Cardiac fibroblast (primary cell): ENCODE measurements around the gene RGPD4.

ENCODE experiments used
- DNase-seq, 2 donors: peaks; one replicate each; pipeline versions ENCODE4 v3.0.0 to v3.0.0-alpha.2; 2010; ENCODE audit warnings: low read depth in 2 of 2
- H3K4me3 ChIP-seq, 2 donors: replicated peaks in 1 of 2; 1 replicate in 1 of 2; 2 replicates in 1 of 2; pipeline ENCODE4 v1.5.1; 2011; ENCODE audit warnings: low read depth in 2 of 2, low read length in 2 of 2, mild to moderate bottlenecking in 2 of 2, moderate library complexity in 1 of 2
- CTCF ChIP-seq: IDR thresholded peaks from one replicate; pipeline ENCODE4 v1.5.1; 2011; ENCODE audit warnings: low read depth, mild to moderate bottlenecking, low read length, inconsistent platforms

RGPD4 gene

DNA sequence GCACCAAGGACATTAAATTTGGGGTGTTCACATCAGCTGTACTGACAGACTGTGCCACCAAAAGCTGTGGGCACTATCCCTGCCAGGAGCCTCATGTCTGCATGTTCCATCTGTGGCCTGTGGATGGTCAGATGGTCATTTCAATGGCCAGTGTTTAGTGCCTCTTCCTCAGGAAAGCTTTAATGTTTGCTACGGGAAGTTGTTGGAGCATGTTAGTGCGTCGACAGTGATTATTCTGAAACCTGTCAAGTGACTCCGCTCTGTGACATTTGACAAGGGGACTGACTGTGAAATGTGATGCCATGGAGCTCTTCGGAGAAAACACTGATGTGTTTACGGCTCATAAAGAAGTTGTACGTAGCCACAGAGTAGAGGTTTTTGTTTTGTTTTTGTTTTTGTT is 18.7 kb upstream of the RGPD4 start:
- TF ChIP-seq CTCF: no peak
- DNase-seq: no peak
- no peak overlapping the region for H3K4me3 ChIP-seq

DNA sequence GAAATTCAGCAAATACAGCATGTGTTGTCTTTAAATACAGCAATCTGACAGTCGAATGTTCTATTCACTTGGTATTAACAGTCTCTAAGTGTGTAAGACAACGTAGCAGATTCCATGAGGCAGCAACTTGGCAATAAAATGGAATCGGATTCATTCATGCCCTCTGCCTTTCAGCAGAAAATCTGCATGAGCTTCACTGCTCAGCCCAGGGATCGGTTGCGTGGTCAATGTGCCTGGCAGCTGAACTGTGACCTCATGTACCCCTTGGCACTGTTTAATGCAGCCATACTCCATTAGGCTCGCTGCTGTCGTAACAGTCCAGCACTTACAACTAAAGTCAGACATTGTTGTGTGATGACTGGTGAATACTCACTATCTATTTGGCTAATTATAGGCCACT is 17.7 kb upstream of the RGPD4 start:
- no peak for DNase-seq
- TF ChIP-seq CTCF: no peak
- H3K4me3 ChIP-seq: no peak overlapping the region

DNA sequence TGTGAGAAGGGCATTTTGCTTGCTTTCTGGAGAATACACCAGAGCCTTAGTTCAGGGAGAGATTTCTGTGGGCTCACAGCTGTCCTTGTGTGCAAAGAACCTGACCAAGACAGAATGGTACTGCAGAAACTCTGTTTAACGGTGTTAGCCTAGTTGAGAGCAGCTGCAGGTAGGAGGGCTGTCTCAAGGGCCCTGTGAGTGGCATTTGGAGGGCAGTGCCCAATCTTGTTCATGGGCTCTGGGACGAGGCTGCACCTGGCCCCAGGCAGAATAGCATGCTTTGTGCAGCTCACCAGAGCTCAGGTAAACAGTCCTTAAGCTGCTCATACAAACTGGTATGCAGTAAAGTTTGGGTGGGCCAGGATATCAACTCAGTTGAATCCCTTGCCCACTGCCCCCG is 16.9 kb upstream of the RGPD4 start:
- TF ChIP-seq CTCF: no peak
- no peak for DNase-seq
- no peak overlapping the region for H3K4me3 ChIP-seq

DNA sequence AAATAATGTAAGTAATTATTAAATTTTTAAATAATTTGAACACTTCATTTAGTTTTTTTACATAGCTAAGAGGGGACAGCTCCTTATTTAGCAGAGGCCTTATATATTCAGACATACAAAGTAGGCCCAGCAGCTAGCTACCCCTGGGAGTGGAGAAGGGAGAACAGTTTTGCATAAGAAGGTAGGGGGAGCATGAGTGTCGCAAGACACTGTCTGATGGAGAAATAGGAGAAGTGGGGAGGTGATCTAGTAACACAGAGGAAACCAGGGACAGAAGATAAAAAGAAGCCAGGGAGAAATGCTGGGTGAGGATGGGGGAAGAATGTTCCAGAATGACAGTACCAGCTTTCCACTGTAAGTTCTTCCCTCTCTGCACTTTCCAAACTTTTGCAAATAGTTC is 16.0 kb upstream of the RGPD4 start:
- no peak overlapping the region for H3K4me3 ChIP-seq
- TF ChIP-seq CTCF: no peak
- no peak for DNase-seq

DNA sequence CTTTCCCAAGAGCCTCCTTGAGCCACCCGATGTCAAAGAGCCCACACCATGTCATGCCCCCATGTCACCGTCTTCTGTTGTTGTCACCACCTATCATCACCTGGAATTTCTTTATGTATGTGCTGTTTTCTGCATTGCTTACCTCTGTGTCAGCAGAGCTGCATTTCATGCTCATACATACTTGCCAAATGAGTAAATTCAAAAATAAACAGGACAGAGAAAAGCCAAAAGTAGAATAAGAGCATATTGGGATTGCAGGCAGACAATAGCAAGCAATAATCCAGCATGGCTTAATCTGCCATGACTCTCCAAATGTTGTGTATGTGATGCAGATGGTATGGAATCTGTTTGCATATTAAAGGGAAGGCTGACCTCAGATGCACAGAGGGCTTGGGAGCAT is 15.3 kb upstream of the RGPD4 start:
- no peak overlapping the region for H3K4me3 ChIP-seq
- no peak for DNase-seq
- no peak for TF ChIP-seq CTCF

- no peak for TF ChIP-seq CTCF
- H3K4me3 ChIP-seq: no peak overlapping the region
- no peak for DNase-seq
Observed at GRCh38 chr2:107812006-107812405, 14.7 kb upstream of the RGPD4 start.

GRCh38 chr2:107817378-107817777 is 9.3 kb upstream of the RGPD4 start:
- no peak for TF ChIP-seq CTCF
- DNase-seq: no peak
- no peak overlapping the region for H3K4me3 ChIP-seq
